ENCODE measurements around the gene HSPB9. TPM values are rescaled to one million over a fixed set of nuclear protein-coding genes. Genes with fewer than 3 reads are reported as not detected.
"Not testable (repeated sequence)": the region's sequence is repeated elsewhere in the genome, so short reads cannot be mapped to it uniquely, and the experiment has no call there.

Gene HSPB9
- total RNA-seq, 1 experiment from 2014 or later = not detected

DNA sequence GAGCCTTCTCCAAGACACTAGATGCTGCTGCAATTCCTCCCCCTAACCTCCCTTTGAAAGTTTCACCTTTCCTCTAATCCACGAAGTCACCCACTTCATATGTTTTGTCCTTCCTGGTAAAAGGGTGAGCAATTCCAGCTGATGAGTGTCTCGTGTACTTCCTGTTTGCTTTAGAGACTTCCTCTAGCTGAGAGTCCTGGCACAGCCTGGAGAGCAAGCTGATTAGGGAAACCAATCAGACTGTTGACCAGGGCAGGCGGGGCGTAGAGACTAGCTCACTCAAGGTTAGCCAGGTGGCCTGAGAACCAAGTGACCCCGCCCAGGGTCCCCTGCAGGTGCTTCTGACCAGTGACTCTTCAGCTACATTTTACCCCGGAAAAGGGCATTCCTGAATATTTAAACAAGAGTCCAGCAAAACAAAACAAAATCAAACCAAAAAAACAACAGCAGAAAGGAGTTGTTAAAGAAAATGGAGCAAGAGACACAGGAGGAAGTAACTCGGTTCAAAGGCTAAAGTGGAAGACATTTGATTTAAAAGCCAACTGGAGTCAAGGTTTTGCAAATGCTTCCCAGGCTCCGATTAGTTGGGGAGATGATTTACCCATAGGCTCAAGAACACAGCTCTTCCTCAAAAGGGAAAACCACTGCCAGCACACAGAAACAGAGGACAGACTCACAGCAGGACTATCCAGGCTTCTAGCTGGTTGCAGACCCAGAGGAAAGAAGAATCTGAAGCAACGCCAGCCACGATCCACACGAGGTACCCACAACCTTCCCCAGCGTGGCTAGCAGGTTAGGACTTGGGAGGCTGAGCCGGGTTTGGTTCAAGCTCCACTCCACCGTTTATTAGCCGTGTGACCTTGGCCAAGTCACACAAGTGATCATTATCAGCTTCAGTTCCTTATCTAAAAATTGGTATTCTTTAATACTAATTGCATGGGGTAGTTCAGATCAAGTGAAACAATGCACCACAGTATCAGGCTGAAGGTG lies 13.4 kb downstream of the HSPB9 start:
- H3K4me3 ChIP-seq (ENCODE audit: low read depth, low read length, poor library complexity, severe bottlenecking) = no peak overlapping the region
- no TSS peak for BruUV-seq (replicated peaks)
- no peak for TF ChIP-seq EZH2 (IDR thresholded peaks at IDR 0.05; ENCODE audit: borderline replicate concordance, low read depth, low read length, poor library complexity, severe bottlenecking)
- TF ChIP-seq, protein P1, sequence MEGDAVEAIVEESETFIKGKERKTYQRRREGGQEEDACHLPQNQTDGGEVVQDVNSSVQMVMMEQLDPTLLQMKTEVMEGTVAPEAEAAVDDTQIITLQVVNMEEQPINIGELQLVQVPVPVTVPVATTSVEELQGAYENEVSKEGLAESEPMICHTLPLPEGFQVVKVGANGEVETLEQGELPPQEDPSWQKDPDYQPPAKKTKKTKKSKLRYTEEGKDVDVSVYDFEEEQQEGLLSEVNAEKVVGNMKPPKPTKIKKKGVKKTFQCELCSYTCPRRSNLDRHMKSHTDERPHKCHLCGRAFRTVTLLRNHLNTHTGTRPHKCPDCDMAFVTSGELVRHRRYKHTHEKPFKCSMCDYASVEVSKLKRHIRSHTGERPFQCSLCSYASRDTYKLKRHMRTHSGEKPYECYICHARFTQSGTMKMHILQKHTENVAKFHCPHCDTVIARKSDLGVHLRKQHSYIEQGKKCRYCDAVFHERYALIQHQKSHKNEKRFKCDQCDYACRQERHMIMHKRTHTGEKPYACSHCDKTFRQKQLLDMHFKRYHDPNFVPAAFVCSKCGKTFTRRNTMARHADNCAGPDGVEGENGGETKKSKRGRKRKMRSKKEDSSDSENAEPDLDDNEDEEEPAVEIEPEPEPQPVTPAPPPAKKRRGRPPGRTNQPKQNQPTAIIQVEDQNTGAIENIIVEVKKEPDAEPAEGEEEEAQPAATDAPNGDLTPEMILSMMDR (conservative IDR thresholded peaks at IDR 0.05; ENCODE audit: low read depth, low read length) = no peak
- CTCF ChIA-PET = no interaction called here
- peak; percentile 9 for DNase-seq (ENCODE audit: low spot score)
- H3K4me1 ChIP-seq (ENCODE audit: insufficient read depth, low read length, poor library complexity, severe bottlenecking) = no peaks in the 10 kb centered on the region
- H3K9me3 ChIP-seq (ENCODE audit: low read depth, low read length, poor library complexity, severe bottlenecking) = no peaks in the 10 kb centered on the region
- no peaks in the 10 kb centered on the region for H3K36me3 ChIP-seq (ENCODE audit: insufficient read depth, low read length, poor library complexity, severe bottlenecking)
- POLR2A ChIA-PET (ENCODE audit: low non-redundant PET) = no interaction called here
- H3K27me3 ChIP-seq (replicated peaks; ENCODE audit: insufficient read depth, low read depth, low read length, poor library complexity) = no peaks in the 10 kb centered on the region
- no peak overlapping the region for H3K27ac ChIP-seq (ENCODE audit: low read depth, low read length, poor library complexity, severe bottlenecking)
- intact Hi-C loops (cut with micrococcal nuclease; ENCODE audit: unreplicated experiment) = no loop called here

DNA sequence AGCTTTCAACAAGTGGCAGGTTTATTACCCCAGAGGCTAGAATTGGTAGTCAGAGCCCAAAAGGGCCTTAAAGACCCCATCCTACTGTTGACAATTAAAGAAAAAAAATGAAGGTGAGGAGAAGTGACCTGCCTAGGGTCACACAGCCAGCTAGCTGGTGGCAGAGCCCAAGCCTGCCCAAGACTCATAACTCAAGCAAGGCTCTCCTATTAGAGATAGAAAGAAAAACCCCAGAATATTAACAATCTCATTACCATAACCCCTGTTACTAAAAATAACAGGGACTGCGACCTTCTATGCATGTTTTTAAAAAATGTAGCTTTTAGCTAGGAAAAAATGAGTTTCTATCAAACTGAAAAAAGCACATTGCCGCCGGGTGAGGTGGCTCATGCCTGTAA lies 14.0 kb downstream of the HSPB9 start:
- DNase-seq (ENCODE audit: low spot score) = no peak
- TF ChIP-seq, protein P1 (conservative IDR thresholded peaks at IDR 0.05; ENCODE audit: low read depth, low read length) = no peak
- Histone ChIP-seq H3K27ac (ENCODE audit: low read depth, low read length, poor library complexity, severe bottlenecking) (no peak overlapping the region), H3K27me3 (replicated peaks; ENCODE audit: insufficient read depth, low read depth, low read length, poor library complexity) (no peaks in the 10 kb centered on the region), H3K36me3 (ENCODE audit: insufficient read depth, low read length, poor library complexity, severe bottlenecking) (no peaks in the 10 kb centered on the region), H3K4me3 (ENCODE audit: low read depth, low read length, poor library complexity, severe bottlenecking) (no peak overlapping the region), H3K4me1 (ENCODE audit: insufficient read depth, low read length, poor library complexity, severe bottlenecking) (no peaks in the 10 kb centered on the region), H3K9me3 (ENCODE audit: low read depth, low read length, poor library complexity, severe bottlenecking) (no peaks in the 10 kb centered on the region)
- BruUV-seq (replicated peaks) = no TSS peak
- CTCF ChIA-PET = no interaction called here
- intact Hi-C loops (cut with micrococcal nuclease; ENCODE audit: unreplicated experiment) = no loop called here
- POLR2A ChIA-PET (ENCODE audit: low non-redundant PET) = no interaction called here

DNA sequence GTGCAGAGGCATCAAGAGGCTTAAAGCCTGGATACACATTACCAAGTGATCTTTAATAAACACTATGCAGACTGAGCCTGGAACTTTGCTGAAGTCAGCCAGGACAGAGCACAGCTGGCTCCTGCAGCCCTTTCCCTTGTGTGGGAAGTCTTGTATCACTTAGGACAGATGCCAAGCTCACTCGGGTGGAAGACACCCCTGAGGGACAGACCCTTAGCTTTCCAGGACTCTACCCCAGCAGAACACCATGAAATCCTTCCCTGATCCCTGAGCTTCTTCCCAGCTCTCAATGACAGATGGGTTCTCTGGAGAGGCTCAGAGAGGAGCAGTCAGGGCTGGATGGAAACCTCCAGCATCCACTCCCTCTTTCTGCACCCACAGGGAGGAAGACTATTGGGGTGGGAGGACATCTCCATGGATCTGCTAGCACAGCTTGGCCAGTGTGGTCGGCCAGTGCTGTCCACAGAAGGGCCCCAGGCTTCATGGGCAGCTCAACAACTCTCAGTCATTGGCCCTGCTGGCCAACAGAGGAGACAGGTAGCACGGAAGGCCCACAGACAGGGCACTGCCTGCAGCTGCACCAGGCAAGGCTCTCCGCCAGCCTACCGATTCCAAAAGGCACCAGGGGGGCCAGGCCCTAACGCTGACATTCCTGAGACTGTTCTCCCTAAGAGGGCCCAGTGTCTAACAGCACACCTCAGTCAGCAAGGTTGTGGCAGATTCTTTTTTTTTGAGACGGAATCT lies 16.3 kb downstream of the HSPB9 start:
- POLR2A ChIA-PET (ENCODE audit: low non-redundant PET) = no interaction called here
- no peak overlapping the region for H3K27ac ChIP-seq (ENCODE audit: low read depth, low read length, poor library complexity, severe bottlenecking)
- no peaks in the 10 kb centered on the region for H3K4me1 ChIP-seq (ENCODE audit: insufficient read depth, low read length, poor library complexity, severe bottlenecking)
- TF ChIP-seq, protein P1 (conservative IDR thresholded peaks at IDR 0.05; ENCODE audit: low read depth, low read length) = no peak
- no peak for TF ChIP-seq EZH2 (IDR thresholded peaks at IDR 0.05; ENCODE audit: borderline replicate concordance, low read depth, low read length, poor library complexity, severe bottlenecking)
- no peaks in the 10 kb centered on the region for H3K27me3 ChIP-seq (replicated peaks; ENCODE audit: insufficient read depth, low read depth, low read length, poor library complexity)
- no peak overlapping the region for H3K4me3 ChIP-seq (ENCODE audit: low read depth, low read length, poor library complexity, severe bottlenecking)
- no TSS peak for BruUV-seq (replicated peaks)
- intact Hi-C loops (cut with micrococcal nuclease; ENCODE audit: unreplicated experiment) = no loop called here
- CTCF ChIA-PET = no interaction called here
- no peaks in the 10 kb centered on the region for H3K36me3 ChIP-seq (ENCODE audit: insufficient read depth, low read length, poor library complexity, severe bottlenecking)
- H3K9me3 ChIP-seq (ENCODE audit: low read depth, low read length, poor library complexity, severe bottlenecking) = no peaks in the 10 kb centered on the region
- no peak for DNase-seq (ENCODE audit: low spot score)

DNA sequence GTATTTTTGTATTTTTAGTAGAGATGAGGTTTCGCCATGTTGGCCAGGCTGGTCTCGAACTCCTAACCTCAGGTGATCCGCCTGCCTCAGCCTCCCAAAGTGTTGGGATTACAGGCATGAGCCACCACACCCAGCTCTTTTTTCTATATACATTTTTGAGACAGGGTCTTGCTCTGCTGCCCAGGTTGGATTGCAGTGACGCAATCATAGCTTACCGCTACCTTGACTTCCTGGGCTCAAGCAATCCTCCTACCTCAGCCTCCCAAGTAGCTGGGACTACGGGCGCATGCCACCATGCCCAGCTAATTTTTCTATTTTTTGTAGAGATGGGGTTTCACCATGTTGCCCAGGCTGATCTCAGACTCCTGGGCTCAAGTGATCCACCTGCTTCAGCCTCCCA lies 18.1 kb downstream of the HSPB9 start:
- CTCF ChIA-PET = not testable (repeated sequence)

More for the DNA sequence above, 18.1 kb downstream of the HSPB9 start:
- intact Hi-C loops (cut with micrococcal nuclease; ENCODE audit: unreplicated experiment); H3K4me1 ChIP-seq (ENCODE audit: insufficient read depth, low read length, poor library complexity, severe bottlenecking); H3K4me3 ChIP-seq (ENCODE audit: low read depth, low read length, poor library complexity, severe bottlenecking); POLR2A ChIA-PET (ENCODE audit: low non-redundant PET); H3K27me3 ChIP-seq (replicated peaks; ENCODE audit: insufficient read depth, low read depth, low read length, poor library complexity); H3K27ac ChIP-seq (ENCODE audit: low read depth, low read length, poor library complexity, severe bottlenecking); H3K9me3 ChIP-seq (ENCODE audit: low read depth, low read length, poor library complexity, severe bottlenecking); BruUV-seq (replicated peaks); H3K36me3 ChIP-seq (ENCODE audit: insufficient read depth, low read length, poor library complexity, severe bottlenecking); DNase-seq (ENCODE audit: low spot score): not testable (repeated sequence)
